GM12878 (cell line): ENCODE data around the gene LMBRD1. TPM values are rescaled to one million over a fixed set of nuclear protein-coding genes. Genes with fewer than 3 reads are reported as not detected.

Experiments used
- ATAC-seq: fragments of 200-7000 bp; cut with Tn5 transposase; 3 replicates; pipeline ENCODE4 v1.9.1; 2020; ENCODE audit warnings: mild to moderate bottlenecking, moderate library complexity
- BruUV-seq: library from RNA; stranded (reverse); fragments of 400-500 nt; replicated peaks from 2 replicates; lab custom pipeline; 2021; lab: Mats Ljungman, UMichigan
- CTCF ChIA-PET: fragments of 300-600 bp; sonication (Branson Sonifier 250); formaldehyde crosslinking; extraction: SDS; loops from one replicate; lab custom pipeline; 2021; ENCODE audit warnings: inconsistent platforms; lab: Yijun Ruan, JAX
- POLR2A ChIA-PET: fragments of 350-600 bp; formaldehyde crosslinking; extraction: SDS; loops from one replicate; lab custom pipeline; 2021; ENCODE audit warnings: inconsistent platforms; lab: Charles Lee
- RAD21 ChIA-PET: fragments of 300-600 bp; sonication (Branson Sonifier 250); formaldehyde crosslinking; loops from one replicate; lab custom pipeline; 2023; ENCODE audit warnings: antibody characterized with exemption; ENCODE audit not compliant: unreplicated experiment; lab: Charles Lee
- SMC1A ChIA-PET: fragments of 300-600 bp; sonication (Branson Sonifier 250); formaldehyde crosslinking; loops from one replicate; lab custom pipeline; 2023; ENCODE audit not compliant: unreplicated experiment, uncharacterized antibody; lab: Charles Lee
- DNase-seq: peaks from one replicate; pipeline ENCODE4 v3.0.0-alpha.2; 2011; ENCODE audit warnings: low read depth, low spot score
- FAIRE-seq: peaks from 3 replicates; lab custom pipeline; 2011; peaks lifted over from hg19 to GRCh38; lab: Jason Lieb, UNC
- H2AFZ ChIP-seq: 2 replicates; pipeline ENCODE4 v1.6.0; 2011; ENCODE audit warnings: low read depth, low read length, control low read depth; ENCODE audit not compliant: control insufficient read depth
- H3K27ac ChIP-seq: 2 replicates; pipeline ENCODE4 v1.5.1; 2011; ENCODE audit warnings: control low read depth; ENCODE audit not compliant: control insufficient read depth, insufficient read depth
- H3K27me3 ChIP-seq, 2 experiments: replicated peaks in 1 of 2; 2 replicates each; pipeline versions ENCODE4 v1.6.0 to v1.6.1; 2011; ENCODE audit warnings: low read length in 1 of 2; ENCODE audit not compliant: control insufficient read depth in 2 of 2, insufficient read depth in 2 of 2
- H3K36me3 ChIP-seq, 2 experiments: 2 replicates each; pipeline ENCODE4 v1.5.1; 2011; ENCODE audit warnings: low read length in 1 of 2; ENCODE audit not compliant: control insufficient read depth in 2 of 2, insufficient read depth in 2 of 2
- H3K4me1 ChIP-seq: 2 replicates; pipeline ENCODE4 v1.6.1; 2011; ENCODE audit warnings: mild to moderate bottlenecking, low read length, moderate library complexity, mixed read lengths; ENCODE audit not compliant: control insufficient read depth, insufficient read depth
- H3K4me2 ChIP-seq: 2 replicates; pipeline ENCODE4 v1.6.0; 2011; ENCODE audit warnings: control low read depth; ENCODE audit not compliant: control insufficient read depth, insufficient read depth
- H3K4me3 ChIP-seq: fragments of 200-600 bp; sonication (generic); 2 replicates; pipeline ENCODE4 v1.5.1; 2016
- H3K79me2 ChIP-seq: 2 replicates; pipeline ENCODE4 v1.6.0; 2011; ENCODE audit warnings: low read length; ENCODE audit not compliant: control insufficient read depth, insufficient read depth
- H3K9ac ChIP-seq: 2 replicates; pipeline ENCODE4 v1.8.0; 2011; ENCODE audit warnings: low read length, control low read depth, mixed read lengths; ENCODE audit not compliant: control insufficient read depth, insufficient read depth
- H3K9me3 ChIP-seq: replicated peaks from 3 replicates; pipeline ENCODE4 v1.5.1; 2011; ENCODE audit warnings: mild to moderate bottlenecking, low read length; ENCODE audit not compliant: control insufficient read depth, insufficient read depth
- H4K20me1 ChIP-seq: 2 replicates; pipeline ENCODE4 v1.6.0; 2011; ENCODE audit not compliant: control insufficient read depth, insufficient read depth
- BHLHE40 ChIP-seq, 2 experiments: fragments of 450-650 bp in 1 of 2; IDR thresholded peaks; 2 replicates each; pipeline ENCODE4 v1.6.1; 2011 to 2017; ENCODE audit warnings: low read depth in 2 of 2, borderline replicate concordance in 1 of 2, improper control_type of control experiment in 1 of 2, low read length in 1 of 2, mild to moderate bottlenecking in 1 of 2
- CHD2 ChIP-seq: IDR thresholded peaks from 2 replicates; pipeline ENCODE4 v1.6.1; 2011; ENCODE audit warnings: low read depth, low read length, improper control_type of control experiment, borderline replicate concordance
- IRF4 ChIP-seq: IDR thresholded peaks from 2 replicates; pipeline ENCODE4 v1.6.1; 2011; ENCODE audit warnings: low read depth, low read length
- IRF5 ChIP-seq: fragments of 450-650 bp; IDR thresholded peaks from 2 replicates; pipeline ENCODE4 v1.6.1; 2017; ENCODE audit warnings: borderline replicate concordance
- KLF5 ChIP-seq: fragments of 450-650 bp; IDR thresholded peaks from 2 replicates; pipeline ENCODE4 v1.6.1; 2014; ENCODE audit warnings: mild to moderate bottlenecking; ENCODE audit not compliant: partially characterized antibody
- RAD21 ChIP-seq: IDR thresholded peaks from 2 replicates; pipeline ENCODE4 v1.6.1; 2011; ENCODE audit warnings: mild to moderate bottlenecking, low read depth, low read length, moderate library complexity; ENCODE audit not compliant: insufficient read depth
- RUNX3 ChIP-seq: IDR thresholded peaks from 2 replicates; pipeline ENCODE4 v1.6.1; 2012; ENCODE audit warnings: low read length, inconsistent platforms
- SKIL ChIP-seq: fragments of 450-650 bp; IDR thresholded peaks from 2 replicates; pipeline ENCODE4 v1.6.1; 2017; ENCODE audit warnings: mild to moderate bottlenecking, low read depth, inconsistent platforms; ENCODE audit not compliant: poor library complexity, severe bottlenecking
- ZBTB33 ChIP-seq: fragments of 450-650 bp; IDR thresholded peaks from 2 replicates; pipeline ENCODE4 v1.6.1; 2017; ENCODE audit warnings: mild to moderate bottlenecking
- ZNF592 ChIP-seq: fragments of 450-650 bp; IDR thresholded peaks from 2 replicates; pipeline ENCODE4 v1.6.1; 2017; ENCODE audit warnings: mild to moderate bottlenecking, moderate library complexity
- WGBS: methylation state at CpG from one replicate; pipeline ENCODE4 v1.1.6; 2016; ENCODE audit warnings: low lambda C conversion rate; ENCODE audit not compliant: insufficient replicate concordance, insufficient coverage; ENCODE audit errors: missing lambda C conversion rate; 5-methylcytosine and 5-hydroxymethylcytosine counted together
- in situ Hi-C: fragments of 300-500 bp; cut with MboI; formaldehyde crosslinking; loops from 9 replicates; pipeline ENCODE4 v1.14.3; 2018; ENCODE audit warnings: mixed read lengths
- intact Hi-C: fragments of 100-400 bp; cut with micrococcal nuclease; formaldehyde crosslinking; loops from one replicate; pipeline ENCODE4 v1.14.2; 2022; ENCODE audit not compliant: unreplicated experiment
- polyA plus RNA-seq, 11 experiments: library from polyadenylated mRNA; depleted of rRNA in 4 of 11; unstranded in 6 of 11; stranded (reverse) in 5 of 11; fragments of >200 nt; fragmentation: Nextera tagmentation in 4 of 11; fragmentation: Illumina TruSeq in 1 of 11; extraction: Ambion mirVana in 4 of 11; extraction: Trizol in 1 of 11; gene quantifications; 1 replicate in 1 of 11; 2 replicates in 10 of 11; pipeline versions ENCODE4 v1.2.1 to v1.2.3, GENCODE V29; 2011 to 2016; ENCODE audit warnings: inconsistent platforms in 2 of 11, missing spikeins in 2 of 11, low read depth in 1 of 11
- total RNA-seq, 4 experiments: library from RNA; depleted of rRNA in 3 of 4; stranded (reverse); fragments of >200 nt in 3 of 4; fragmentation: Illumina TruSeq in 1 of 4; extraction: Trizol in 1 of 4; gene quantifications; 2 replicates each; pipeline versions ENCODE4 v1.2.1 to v1.2.3, GENCODE V29; 2013 to 2021

The LMBRD1 gene
- total and polyA plus RNA-seq, 10 of the 15 experiments (the other 5 are each of a cell fraction or from before 2014, with no cell fraction given): 20.0 to 82.1 (median 27.2) TPM

GRCh38 chr6:69680302-69680701 lies 116.5 kb downstream of the LMBRD1 start:
- no TSS peak for BruUV-seq
- ChIA-PET POLR2A (no interaction called here), SMC1A (interaction anchor here (1.0 to 1.4 kb wide), 2 partner anchors 11 to 430 kb away, joined by 3 read pairs; no protein-coding TSS in a partner anchor)
- TF ChIP-seq ZNF592 (no peak), ZBTB33 (no peak), BHLHE40 (IDR thresholded peaks at IDR 0.05; ENCODE audit: borderline replicate concordance in 1 of 2, low read depth in 2 of 2, low read length in 1 of 2) (no peak), CHD2 (no peak), KLF5 (no peak), SKIL (no peak), IRF4 (no peak), IRF5 (no peak), RAD21 (no peak), RUNX3 (no peak)

More at GRCh38 chr6:69680302-69680701, 116.5 kb downstream of the LMBRD1 start:
- in situ Hi-C loops (no loop called here), intact Hi-C loops (no loop called here)
- ChIA-PET CTCF (interaction anchor here (1.5 kb wide), 1 partner anchor 427 kb away, joined by 5 read pairs; no protein-coding TSS in a partner anchor), RAD21 (no interaction called here)
- Histone ChIP-seq H3K27ac (no peak overlapping the region), H3K9me3 (no peaks in the 10 kb centered on the region), H2AFZ (no peak overlapping the region), H3K36me3 (peaks cover 0 to 3% of the 10 kb centered on the region in 2 experiments; a peak in 1 of 4 replicates), H3K27me3 (no peaks in the 10 kb centered on the region), H3K79me2 (no peaks in the 10 kb centered on the region), H4K20me1 (no peaks in the 10 kb centered on the region), H3K9ac (no peak overlapping the region), H3K4me1 (no peaks in the 10 kb centered on the region), H3K4me2 (no peak overlapping the region), H3K4me3 (no peak overlapping the region)
- DNase-seq: no peak
- WGBS: 97% methylated on average over 1 of the region's 1 CpG
- no peak for FAIRE-seq
- ATAC-seq: no peak
